CD4-positive, alpha-beta T cell treated with Interleukin-17A for 4 hours (primary cell): ENCODE results near the gene IQSEC3.
"Not testable (repeated sequence)": the region's sequence is repeated elsewhere in the genome, so short reads cannot be mapped to it uniquely, and the experiment has no call there.

Experiments used
- DNase-seq: peaks from one replicate; pipeline ENCODE4 v3.0.0-alpha.2; 2020; ENCODE audit warnings: mixed read lengths

Gene IQSEC3

GRCh38 chr12:53735-54730 is 12.5 kb upstream of the IQSEC3 start:
- DNase-seq: no peak

GRCh38 chr12:54750-55535 is 11.6 kb upstream of the IQSEC3 start:
- no peak for DNase-seq

- DNase-seq: no peak
Measured at GRCh38 chr12:56683-57346, 9.8 kb upstream of the IQSEC3 start.

GRCh38 chr12:57539-57938 is 9.0 kb upstream of the IQSEC3 start:
- DNase-seq: no peak

GRCh38 chr12:58832-59231 is 7.7 kb upstream of the IQSEC3 start:
- DNase-seq: no peak

GRCh38 chr12:61845-62244 is 4.7 kb upstream of the IQSEC3 start:
- DNase-seq: not testable (repeated sequence)

- not testable (repeated sequence) for DNase-seq
Measured at GRCh38 chr12:65491-66063, 990 bp upstream of the IQSEC3 start.

- DNase-seq: not testable (repeated sequence)
Measured at GRCh38 chr12:66782-67504, 376 bp downstream of the IQSEC3 start.

- DNase-seq: not testable (repeated sequence)
Measured at GRCh38 chr12:69677-70076, 3.1 kb downstream of the IQSEC3 start.

GRCh38 chr12:70541-70940 is 4.0 kb downstream of the IQSEC3 start:
- not testable (repeated sequence) for DNase-seq

- not testable (repeated sequence) for DNase-seq
Measured at GRCh38 chr12:72018-72417, 5.5 kb downstream of the IQSEC3 start.

- not testable (repeated sequence) for DNase-seq
Measured at GRCh38 chr12:74420-75190, 8.0 kb downstream of the IQSEC3 start.

GRCh38 chr12:75541-75940 is 9.0 kb downstream of the IQSEC3 start:
- DNase-seq: not testable (repeated sequence)

GRCh38 chr12:76102-76501 is 9.5 kb downstream of the IQSEC3 start:
- DNase-seq: not testable (repeated sequence)

- DNase-seq: not testable (repeated sequence)
Measured at GRCh38 chr12:76551-76950, 10.0 kb downstream of the IQSEC3 start.

GRCh38 chr12:77101-77719 is 10.6 kb downstream of the IQSEC3 start:
- not testable (repeated sequence) for DNase-seq

- DNase-seq: not testable (repeated sequence)
Measured at GRCh38 chr12:77769-78383, 11.3 kb downstream of the IQSEC3 start.

- no peak for DNase-seq
Measured at GRCh38 chr12:78981-79380, 12.4 kb downstream of the IQSEC3 start.

- no peak for DNase-seq
Measured at GRCh38 chr12:80681-81190, 14.2 kb downstream of the IQSEC3 start.

- DNase-seq: no peak
Measured at GRCh38 chr12:82740-83139, 16.2 kb downstream of the IQSEC3 start.
